GM18520 (cell line): ENCODE data around the gene PODXL.
"Not testable (repeated sequence)": the region's sequence is repeated elsewhere in the genome, so short reads cannot be mapped to it uniquely, and the experiment has no call there.

Experiments
- ATAC-seq: cut with Tn5 transposase; IDR thresholded peaks from one replicate; pipeline ENCODE4 v1.9.1; 2021; ENCODE audit not compliant: unreplicated experiment

The PODXL gene

DNA sequence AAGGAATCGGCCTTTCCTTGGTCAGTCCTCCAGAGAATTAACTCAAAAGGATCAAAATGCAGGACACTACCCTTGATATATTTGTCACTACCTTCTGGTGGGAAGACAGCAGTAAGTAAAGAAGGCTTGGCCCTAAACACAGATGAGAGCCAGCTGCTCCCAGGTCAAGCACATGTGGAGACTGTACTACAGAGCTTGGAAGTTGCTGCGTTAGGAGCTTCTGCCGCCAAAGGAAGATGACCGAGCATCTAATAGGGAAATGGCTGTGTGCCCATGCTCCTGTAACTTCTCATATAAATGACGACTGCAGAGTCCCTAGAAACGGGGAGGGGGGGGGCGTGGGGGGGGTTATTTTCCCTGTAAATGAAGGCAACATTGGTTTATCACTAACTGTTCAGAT is 59.0 kb downstream of the PODXL start:
- no peak for ATAC-seq

DNA sequence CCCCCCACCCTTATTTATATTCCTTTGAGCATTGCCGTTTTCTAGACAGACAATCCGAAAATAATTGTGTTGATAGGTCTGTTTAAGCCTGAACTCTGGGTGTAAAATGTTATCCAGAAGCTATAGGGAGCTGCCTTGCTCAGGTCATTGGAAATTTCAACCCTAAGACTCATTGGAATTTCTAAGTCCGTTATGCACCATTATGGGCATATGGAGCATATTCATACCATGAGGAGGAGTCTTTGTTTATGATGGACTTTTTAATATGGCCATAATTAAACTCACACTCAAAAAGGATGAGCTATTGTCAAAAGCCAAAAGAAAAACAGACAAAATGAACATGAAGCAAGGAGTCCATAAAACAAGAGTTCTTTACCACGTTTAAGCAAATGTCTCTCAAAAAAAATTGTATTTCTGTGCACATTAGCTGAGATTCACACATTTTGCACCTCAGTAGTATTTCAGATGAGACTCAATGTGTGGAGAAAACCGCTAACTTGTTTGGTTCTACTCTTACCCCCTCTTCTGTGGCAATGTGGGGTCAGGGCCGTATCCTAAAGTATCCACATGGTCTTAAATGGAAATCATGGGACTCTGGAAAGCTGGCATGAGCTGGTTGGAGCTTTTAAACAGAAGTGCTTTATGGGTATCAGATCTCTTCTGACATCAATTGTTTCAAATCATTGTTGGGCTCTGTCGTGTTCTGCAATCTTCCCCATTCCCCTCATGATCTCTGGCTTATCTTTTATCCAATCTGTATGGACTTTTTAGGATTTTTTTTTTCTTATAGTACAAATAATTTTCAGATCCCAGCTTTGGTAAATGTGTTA is 60.5 kb downstream of the PODXL start:
- no peak for ATAC-seq

DNA sequence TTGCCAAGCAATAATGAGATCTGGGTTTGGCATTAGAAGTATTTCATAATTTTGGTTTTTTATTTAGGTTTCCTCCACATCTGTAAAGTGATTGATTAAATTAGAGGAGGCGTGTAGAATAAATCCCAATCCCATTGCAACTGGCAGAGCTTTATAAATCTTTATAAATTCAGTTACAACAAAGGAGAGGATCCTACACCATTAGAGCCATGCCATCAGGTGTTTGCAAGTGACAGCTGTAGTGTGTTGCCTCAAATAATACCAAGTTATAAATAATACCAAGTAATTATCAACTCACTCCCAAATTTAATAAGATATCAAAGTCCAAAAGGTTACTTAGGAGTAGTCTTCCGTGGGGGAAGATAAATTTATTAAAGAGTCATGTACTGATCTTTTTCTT is 62.2 kb downstream of the PODXL start:
- no peak for ATAC-seq

DNA sequence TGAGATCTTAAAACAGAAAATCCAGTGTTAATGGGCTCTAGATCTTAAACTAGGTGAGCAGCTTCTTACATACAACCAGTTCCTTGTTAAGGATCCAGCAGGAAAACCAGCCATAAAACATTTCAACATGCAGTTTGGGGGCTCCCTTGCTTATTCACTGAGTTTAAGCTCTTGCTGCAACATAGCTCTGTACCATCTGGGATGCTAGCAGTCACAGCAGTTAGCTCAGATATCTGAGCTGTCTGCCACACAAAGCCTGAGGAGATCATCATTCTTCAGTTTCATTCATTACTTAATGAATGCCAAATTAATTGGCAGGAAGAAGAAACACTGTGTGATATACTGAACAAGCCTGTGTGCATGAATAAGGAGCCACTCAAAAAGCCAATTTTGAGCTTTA is 62.8 kb downstream of the PODXL start:
- no peak for ATAC-seq

DNA sequence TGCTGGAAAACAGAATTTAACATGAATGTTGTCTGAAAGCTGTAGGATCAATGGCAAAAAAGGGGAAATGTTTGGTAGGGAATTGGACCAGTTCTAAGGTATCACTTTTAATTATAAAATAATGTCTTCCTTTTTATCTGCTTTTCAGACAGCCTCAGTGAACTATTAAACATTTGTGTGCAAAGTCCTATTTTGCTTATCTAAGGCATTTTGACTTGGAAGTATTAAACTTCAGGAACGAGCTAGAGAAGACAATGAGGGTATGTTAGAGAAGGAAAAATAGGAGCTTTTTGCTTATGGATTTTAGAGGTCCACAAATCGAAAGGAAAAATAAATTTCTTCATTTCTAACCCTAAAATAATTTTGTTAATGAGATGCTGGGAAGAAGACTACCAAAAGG is 63.3 kb downstream of the PODXL start:
- ATAC-seq = no peak

DNA sequence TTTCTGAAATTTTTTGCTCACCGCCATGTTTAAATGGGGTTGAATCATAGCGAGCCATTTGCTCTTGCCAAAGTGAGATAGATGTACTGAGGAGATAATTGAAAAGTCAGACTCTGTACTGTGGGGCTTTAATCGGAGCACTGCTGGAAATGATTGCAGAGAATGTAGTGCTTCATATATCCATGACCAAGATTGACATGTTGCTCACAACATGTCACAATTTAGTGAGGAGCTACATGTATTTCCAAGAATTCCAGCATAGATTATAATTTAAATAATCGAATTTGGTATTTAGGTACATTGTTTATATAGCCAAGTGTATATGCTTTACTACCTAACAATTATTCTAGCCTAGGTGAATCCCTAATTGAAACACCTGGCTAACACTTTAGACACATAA is 66.5 kb downstream of the PODXL start:
- no peak for ATAC-seq

DNA sequence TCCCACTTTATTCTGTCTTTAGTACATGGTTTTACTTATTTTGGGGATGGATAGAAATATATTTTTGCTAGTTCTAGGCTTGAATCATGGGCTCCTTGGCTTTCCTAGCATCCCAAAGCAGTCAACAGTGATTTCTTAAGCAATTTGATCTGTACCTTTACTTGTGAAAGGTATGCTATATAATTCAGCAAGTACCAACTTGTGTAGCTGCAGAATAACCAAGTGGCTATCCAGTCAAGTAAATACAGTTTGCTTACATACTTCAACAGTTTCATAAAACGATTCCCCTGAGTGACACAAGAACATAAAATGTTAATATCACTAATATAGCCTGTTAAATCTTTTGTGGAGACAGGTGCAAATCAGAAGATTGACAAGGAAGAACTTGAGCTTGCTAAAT is 67.2 kb downstream of the PODXL start:
- ATAC-seq = no peak

DNA sequence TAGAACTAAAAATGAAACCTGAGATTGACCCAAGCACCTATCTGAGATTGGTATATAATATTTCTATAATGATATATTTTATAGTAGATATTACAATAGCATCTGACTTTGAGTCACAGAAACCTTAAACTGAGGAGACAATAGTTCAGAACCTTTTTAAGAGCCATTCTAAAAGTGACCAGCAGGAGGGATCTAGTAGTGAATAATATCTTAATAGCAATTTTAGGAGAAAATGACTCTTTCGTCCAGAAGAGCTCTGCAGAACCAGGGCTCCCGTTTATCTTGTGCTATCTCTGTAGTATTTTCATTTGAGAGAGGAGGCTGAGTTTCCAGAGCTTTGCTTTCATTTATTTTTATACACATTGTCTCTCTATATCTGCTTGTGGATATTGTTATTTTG is 68.1 kb downstream of the PODXL start:
- ATAC-seq = no peak

DNA sequence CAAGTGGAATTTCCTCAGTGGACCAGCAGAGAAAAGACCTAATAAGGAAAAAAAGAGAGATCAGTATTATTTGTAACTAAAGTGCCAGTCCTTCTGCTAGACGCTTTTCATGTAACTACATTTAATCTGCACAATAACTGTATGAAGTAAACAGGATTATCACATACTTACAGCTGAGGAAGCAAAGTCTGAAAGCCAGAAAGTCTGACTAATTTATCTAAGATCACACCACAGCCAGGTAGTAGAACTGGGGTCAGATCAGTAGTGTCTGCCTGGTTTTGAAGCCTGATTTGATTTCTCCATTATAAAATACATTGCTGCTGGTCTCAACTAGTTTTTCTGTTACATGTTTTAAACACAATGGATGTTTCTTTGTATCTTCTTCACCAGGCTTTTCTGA is 69.2 kb downstream of the PODXL start:
- ATAC-seq = no peak

DNA sequence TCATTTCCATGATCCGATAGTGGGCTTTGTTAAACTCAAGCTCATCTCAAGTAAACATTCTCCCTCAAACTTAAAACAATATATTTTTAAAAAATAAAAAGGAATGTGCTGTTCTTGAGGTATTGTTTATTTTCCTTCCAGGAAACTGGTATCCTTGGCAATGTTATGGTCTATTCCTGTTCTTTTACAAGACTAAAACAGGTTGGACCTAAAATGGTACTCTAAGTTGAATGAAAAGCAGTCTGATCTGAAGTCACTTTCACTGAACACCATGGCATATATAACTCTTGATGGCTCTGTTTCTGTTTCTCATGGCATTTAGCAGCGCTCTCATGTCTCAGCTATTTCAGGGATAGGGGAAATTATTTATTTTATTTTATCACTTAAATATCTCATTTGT is 70.1 kb downstream of the PODXL start:
- no peak for ATAC-seq

DNA sequence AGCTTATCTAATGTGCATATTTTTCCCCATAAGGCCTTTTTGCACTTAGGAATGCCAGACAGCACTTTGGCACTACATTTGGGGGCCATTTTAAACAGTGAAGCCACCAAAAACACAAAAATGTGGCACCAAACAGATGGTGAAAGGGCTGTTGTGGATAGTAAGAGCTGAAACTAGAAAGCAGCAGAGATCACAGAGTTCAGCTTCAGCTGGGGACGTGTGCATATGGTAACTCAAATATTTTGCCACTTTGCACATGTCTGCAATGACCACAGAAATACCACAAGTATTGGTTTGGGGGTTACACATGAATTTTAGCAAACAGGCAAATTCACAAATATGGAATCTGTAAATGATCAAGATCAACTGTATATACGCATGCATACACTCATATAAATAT is 72.8 kb downstream of the PODXL start:
- no peak for ATAC-seq

DNA sequence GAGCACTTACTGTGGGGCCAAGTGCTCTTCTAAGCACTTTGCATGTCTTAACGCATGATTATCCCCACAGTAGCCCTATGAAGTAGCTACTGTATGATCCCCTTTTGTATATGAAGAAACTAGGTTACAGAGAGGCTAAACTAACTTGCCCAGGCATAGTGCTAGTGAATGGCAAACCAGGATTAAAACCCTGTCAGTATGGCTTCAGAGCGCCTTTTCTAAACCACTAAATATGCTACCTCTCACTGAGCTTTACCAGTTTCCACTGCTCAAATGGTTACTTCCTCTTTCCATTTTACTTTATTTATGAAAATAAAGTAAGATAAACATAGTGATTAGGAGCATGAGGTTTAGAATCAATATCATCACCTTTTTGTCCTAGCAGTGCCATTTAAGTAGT is 73.6 kb downstream of the PODXL start:
- ATAC-seq = peak; percentile 31

DNA sequence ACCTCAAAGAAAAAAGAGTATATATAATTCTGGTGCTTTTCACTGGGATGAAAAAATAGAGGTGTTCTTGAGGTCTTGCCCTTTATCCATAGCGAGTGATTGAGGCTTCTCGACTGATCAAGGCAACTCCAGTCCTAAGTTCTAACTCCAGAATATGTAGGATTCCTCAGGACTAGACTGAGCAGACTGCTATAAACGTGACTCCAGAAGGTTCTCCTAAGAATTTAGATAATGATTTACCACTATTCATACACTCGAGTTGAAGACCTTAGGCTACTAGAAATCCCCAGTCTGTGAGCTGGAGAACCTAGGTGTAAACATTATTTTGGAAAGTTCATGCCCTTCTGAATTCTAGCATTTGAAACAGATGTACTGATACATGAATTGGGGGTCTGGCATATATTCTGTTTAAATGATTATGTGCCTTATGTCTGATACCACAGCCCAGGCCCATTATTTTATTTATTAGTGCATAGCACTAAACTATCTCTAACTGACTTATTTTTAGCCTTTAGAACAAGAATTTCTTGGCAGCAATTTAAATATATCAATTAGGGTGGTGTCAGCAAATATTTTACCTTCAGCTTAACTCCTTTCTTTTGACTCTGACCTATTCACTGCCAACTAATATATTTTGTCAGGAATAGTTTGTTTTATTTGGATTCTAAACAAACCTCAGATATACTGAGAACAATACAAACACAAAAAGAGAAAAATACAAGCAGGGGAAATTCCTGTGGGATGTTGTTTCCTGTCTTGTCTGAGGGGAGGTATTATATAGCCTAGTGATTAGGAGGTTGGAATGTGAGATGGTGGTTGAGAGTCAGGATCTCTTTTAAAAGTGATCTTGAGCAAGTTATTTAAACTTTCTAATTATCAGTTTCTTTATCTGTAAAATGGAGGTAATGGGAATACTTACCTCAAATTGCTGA is 75.8 kb downstream of the PODXL start:
- ATAC-seq = no peak

DNA sequence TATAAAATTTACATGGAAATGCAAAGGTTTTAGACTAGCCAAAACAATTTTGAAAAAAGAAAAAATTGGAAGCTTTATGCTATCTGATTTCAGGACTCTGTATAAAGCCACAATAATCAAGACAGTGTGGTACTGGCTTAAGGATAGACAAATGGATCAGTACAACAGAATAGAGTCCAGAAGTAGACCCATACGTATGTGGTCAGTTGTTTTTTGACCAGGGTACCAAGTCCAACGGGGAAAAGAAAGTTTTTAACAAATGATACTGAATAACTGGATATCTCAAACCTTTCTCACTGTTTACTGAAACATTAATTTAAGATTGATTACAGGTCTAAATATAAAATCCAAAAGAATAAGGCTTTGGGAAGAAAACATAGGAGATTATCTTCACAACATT is 79.7 kb downstream of the PODXL start:
- ATAC-seq = no peak

DNA sequence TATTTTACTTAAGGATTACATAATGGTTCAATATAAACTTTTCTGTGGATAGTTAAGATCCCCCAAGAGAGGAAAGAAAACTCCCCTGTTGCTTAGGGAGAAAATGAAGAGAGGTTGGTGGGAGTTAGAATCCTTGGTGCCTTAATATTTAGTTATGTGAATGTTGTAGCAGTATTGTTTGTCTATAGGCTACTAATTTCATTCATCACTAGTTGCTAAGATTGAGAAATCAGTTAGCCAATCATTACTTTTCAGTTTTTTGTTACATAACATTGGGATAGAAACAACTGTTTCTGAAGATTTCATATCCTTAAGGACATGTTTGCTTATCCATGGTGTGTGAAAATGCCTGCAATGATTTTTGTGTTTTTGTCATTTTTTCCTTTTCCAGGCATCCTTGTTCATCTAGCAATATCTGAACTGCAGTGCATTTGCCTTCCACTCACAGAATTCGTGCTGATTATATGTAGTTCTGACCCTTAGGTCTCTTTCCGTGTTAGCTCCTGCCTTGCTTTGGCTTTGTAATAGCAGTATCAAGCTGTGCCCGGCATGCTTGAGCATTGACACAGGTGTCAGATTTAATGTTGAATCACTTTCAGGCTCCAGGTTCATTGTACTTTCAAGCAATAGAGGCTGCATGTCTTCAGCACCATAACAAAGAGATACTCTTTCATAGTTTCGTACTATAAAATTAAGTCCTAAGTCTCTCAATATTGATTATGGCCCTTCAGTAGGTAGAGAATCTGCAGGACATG is 85.0 kb downstream of the PODXL start:
- ATAC-seq = no peak

DNA sequence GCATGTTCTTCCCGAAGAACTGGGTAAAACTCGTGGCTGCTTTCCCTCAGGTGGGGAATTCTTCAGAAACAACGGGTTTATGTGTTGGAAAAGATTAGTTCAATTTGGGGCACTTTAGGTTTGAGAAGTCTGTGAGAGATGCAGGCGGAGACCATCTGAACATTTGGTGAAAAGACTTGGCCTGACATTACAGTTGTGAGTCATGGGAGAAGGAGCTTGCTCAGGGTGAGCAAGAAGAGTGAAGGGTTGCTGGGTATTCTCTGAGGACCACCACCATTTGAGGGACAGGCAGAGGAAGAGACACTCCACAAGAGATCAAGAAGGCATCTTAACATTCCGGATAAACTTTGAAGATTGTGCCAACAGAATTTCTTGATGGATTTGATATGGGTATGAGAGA is 88.6 kb downstream of the PODXL start:
- ATAC-seq = no peak

DNA sequence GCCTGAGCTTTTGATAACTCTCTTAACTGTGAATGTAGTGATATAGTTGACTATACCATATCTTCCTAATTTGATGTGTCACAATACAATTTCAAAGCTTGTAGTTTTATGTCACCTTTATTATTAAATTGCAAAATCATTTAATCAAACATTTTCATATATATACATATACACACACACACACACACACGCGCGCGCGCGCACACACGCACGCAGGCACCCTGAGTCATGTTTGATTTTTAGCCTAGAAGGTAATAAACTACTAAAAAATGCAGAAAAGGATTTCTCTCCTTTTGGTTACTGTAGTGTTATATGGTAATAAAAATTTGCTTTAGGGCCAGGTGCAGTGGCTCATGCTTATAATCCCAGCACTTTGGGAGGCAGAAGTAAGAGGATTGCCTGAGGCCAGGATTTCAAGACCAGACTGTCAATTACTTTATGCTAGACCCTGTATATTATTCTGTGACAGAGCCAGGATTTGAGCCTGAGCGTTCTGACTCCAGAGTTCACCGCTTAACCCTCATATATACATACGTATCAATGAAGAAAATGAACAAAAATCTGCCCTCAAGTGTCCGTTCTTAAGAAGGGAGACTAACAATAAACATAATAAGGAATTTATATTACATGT is 89.6 kb downstream of the PODXL start:
- ATAC-seq = no peak

DNA sequence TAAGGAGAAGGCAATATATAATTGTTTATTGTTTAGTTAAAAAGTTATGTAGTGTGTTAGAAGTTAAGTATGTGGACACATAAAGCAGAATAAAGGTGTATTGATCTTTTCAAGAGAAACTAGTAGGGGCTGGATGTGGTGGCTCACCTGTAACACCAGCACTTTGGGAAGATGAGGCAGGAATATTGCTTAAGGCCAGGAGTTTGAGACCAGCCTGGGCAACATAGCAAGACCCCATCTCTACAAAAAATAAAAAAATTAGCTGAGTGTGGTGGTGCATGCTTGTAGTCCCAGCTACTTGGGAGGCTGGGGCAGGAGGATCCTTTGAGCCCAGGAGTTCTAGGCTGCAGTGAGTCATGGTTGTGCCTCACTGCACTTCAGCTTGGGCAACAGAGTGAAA is 93.7 kb downstream of the PODXL start:
- ATAC-seq = not testable (repeated sequence)

DNA sequence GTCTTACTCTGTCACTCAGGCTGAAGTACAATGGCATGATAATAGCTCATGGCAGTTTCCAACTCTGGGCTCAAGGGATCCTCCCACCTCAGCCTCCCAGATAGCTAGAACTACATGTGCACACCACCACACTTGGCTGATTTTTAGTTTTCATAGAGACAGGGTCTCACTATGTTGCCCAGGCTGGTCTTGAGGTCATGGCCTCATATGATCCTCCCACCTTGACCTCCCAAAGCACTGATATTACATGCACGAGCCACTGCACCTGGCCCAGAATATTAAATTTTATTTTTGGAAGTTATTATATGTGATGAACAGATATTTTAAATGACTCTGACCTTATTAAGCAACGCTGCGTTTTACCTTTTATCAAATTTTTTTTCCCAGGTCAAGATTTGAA is 94.4 kb downstream of the PODXL start:
- no peak for ATAC-seq

DNA sequence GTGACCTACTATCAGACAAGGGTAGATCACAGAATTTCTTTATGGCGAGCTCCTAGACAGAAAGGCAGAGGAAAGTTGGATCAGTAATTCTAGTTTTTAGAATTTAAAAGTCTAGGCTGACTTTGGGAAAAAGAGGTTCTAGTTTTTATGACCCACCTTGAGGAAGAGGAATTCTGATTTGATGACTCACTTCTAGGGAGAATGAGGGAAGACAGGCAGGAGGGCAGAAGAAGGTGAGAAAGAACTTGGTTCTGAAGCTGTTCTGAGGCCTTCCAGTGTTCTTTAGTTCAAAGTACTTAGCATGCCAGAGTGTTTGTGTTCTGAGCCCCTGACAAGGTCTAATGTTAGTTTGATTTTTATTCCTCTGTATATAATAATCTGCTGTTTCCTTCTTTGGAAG is 97.2 kb downstream of the PODXL start:
- no peak for ATAC-seq

DNA sequence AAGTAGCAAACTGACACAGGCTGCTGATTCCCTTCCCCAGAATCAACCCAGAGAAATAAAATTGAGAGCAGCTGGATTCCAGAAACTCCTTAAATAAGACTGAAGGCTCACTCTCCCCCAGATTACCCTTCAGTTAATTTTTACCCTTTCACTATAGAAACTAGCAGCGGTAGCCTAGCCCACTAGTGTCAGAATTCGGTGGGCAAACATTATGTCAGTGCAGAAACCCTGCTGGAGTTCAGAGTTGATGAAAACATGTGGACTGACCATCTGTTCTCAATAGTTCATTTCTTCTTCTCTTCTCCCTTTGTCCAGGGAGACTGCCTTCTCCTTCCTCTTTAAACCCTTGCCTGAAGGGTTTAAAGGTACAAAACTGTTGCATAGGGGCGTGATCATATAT is 100.1 kb downstream of the PODXL start:
- no peak for ATAC-seq
